HG03159 (cell line): ENCODE results near the gene KBTBD13.
"Not testable (repeated sequence)": the region's sequence is repeated elsewhere in the genome, so short reads cannot be mapped to it uniquely, and the experiment has no call there.

Experiments
- ATAC-seq: cut with Tn5 transposase; IDR thresholded peaks from one replicate; pipeline ENCODE4 v1.9.1; 2021; ENCODE audit warnings: mild to moderate bottlenecking, moderate library complexity; ENCODE audit not compliant: unreplicated experiment

Gene KBTBD13

DNA sequence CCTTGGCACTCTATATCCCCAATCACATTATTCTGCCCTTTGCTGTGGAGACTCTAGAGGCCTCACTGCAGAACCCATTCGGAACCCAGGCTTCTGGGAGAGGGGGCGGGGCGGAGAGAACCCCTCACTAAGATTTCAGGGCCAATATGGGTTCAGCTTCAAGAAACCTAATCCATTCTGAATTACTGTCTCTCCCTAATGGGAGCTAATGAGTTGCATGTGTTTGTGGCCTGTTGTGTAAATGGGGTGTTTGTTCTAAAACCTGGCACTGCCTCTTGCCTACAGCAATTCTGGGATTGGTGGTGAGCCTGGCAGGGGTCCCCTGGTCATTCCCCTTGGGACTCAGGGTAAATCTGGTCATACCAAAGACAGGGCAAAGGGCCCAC lies 8.2 kb upstream of the KBTBD13 start:
- ATAC-seq, result no peak

DNA sequence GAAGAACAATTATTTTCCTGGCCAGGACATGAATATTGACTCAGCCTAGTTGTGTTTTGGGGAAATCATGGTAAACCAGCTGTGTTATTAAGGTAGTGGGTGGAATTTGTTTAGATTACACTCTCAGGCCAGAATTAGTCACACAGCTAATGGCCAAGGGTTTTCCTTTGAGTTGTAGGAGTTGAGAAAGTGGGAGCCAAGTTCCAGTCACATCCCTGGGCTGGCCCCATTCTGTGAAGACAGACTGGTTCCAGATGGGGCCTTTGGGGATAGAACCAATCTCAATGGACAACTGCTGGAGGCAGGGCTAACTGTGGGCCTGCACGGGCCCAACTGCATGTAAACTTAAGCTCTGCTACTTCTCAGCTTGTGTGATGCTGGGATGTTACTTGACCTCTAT lies 7.4 kb upstream of the KBTBD13 start:
- no peak for ATAC-seq

DNA sequence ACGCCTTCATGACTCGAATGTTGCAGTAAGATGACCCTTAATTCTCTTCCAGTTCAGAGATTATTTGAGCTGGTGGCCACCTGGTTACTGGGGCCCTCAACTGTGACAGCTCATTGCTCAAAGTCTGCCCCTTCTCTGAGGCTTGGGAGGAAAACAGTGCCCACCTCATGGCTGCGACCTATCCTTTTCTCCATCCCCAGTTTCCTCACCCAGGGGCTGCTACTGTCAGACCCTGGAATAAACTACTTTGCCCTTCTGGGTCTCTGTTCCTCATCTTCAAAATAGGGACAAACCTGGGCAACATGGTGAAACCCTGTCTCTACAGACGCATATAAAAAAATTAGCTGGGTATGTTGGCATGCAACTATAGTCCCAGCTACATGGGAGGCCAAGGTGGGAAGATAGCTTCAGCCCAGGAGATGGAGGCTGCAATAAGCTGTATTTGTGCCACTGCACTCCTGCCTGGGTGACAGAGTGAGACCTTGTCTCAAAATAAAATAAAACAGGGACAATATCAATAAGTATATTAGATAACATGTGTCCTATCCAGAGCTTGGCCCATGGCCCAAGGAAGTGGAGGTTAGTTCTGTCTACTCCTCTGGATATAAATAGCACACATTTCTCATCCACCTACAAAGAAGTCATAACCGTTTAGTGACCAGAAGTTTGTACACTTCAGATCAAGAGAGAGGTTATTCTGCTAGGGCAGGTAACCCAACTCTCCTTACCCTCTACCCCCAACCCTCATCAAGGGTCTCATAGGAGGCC lies 6.6 kb upstream of the KBTBD13 start:
- no peak for ATAC-seq

DNA sequence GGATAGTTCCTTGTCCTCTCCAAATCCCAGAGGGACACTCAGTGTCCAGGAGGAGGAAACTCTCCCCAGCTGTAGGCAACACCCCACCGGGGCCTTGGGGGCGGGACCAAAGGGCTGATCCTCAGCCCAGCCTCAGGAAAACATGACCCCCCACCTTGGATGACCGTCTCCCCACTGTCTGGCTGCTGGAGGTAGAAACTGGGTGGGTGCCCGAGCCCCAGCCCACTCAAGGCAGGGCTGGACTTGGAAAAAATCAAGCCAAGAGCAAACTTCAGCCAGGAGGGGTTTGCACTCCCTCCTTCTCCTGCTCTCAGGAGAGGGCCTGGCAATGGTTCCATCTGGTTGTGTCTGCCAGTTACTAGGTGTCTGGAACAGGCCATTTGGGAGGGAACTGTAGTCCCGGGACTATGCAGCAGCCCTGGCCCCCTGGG lies 5.2 kb upstream of the KBTBD13 start:
- ATAC-seq, result no peak

DNA sequence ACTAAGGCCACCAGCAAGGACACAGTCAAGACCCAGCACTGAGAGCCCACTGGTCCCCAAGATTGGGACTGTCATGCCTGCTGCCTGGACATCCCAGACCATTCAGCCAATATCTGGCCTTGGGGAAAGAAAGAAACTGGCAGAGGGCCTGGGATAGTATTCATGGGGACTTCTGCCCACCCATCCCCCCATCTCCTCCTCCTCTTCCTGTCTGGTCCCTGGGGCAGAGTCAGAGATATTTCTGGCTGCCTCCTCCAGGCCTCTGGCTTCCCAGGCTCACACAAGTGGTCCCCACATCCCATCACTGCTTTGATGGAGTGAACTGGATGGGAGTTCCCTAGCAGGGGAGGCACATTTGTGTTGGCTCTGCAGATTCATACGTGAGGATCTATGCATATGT lies 4.5 kb upstream of the KBTBD13 start:
- ATAC-seq, result no peak

DNA sequence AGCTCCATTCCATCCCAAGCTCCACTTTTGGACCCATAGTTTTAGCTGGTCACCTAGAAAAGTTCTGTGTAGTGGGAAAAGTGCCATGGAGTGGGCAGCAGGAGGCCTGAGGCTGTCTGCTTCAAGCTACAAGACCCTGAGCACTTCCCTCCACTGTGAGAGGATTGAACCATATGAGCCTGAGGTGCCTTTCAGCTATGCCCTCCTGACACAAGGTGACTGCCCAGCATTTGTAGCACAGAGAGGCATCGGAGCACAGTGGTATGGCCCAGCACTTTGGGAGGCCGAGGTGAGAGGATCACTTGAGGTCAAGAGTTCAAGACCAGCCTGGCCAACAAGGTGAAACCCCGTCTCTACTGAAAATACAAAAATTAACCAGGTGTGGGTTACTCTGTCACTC lies 3.9 kb upstream of the KBTBD13 start:
- no peak for ATAC-seq

DNA sequence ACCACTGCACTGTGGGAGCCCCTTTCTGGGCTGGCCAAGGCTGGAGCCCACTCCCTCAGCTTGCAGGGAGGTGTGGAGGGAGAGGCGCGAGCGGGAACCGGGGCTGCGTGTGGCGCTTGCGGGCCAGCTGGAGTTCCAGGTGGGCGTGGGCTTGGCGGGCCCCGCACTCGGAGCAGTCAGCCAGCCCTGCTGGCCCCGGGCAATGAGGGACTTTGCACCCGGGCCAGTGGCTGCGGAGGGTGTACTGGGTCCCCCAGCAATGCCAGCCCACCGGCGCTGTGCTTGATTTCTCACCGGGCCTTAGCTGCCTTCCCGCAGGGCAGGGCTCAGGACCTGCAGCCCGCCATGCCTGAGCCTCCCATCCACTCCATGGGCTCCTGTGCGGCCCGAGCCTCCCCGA lies 1.6 kb upstream of the KBTBD13 start:
- not testable (repeated sequence) for ATAC-seq

DNA sequence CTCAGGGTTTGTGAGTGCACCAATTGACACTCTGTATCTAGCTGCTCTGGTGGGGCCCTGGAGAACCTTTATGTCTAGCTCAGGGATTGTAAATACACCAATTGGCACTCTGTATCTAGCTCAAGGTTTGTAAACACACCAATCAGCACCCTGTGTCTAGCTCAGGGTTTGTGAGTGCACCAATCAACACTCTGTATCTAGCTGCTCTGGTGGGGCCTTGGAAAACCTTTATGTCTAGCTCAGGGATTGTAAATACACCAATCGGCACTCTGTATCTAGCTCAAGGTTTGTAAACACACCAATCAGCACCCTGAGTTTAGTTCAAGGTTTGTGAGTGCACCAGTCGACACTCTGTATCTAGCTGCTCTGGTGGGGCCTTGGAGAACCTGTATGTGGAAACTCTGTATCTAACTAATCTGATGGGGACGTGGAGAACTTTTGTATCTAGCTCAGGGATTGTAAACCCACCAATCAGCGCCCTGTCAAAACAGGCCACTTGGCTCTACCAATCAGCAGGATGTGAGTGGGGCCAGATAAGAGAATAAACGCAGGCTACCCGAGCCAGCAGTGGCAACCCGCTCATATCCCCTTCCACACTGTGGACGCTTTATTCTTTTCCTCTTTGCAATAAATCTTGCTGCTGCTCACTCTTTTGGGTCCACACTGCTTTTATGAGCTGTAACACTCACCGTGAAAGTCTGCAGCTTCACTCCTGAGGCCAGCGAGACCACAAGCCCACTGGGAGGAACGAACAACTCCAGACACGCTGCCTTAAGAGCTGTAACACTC lies 745 bp upstream of the KBTBD13 start:
- ATAC-seq, result not testable (repeated sequence)

DNA sequence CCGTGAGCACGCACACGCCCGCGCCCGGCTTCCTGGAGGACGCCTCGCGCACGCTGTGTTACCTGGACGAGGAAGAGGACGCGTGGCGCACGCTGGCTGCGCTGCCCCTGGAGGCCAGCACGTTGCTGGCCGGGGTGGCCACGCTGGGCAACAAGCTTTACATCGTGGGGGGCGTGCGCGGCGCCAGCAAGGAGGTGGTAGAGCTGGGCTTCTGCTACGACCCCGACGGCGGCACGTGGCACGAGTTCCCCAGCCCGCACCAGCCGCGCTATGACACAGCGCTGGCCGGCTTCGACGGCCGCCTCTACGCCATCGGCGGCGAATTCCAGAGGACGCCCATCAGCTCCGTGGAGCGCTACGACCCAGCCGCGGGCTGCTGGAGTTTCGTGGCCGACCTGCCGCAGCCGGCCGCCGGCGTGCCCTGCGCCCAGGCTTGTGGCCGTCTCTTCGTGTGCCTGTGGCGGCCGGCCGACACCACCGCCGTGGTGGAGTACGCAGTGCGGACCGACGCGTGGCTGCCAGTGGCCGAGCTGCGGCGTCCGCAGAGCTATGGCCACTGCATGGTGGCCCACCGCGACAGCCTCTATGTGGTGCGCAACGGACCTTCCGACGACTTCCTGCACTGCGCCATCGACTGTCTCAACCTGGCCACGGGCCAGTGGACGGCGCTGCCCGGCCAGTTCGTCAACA lies 890 bp downstream of the KBTBD13 start:
- ATAC-seq, result no peak

DNA sequence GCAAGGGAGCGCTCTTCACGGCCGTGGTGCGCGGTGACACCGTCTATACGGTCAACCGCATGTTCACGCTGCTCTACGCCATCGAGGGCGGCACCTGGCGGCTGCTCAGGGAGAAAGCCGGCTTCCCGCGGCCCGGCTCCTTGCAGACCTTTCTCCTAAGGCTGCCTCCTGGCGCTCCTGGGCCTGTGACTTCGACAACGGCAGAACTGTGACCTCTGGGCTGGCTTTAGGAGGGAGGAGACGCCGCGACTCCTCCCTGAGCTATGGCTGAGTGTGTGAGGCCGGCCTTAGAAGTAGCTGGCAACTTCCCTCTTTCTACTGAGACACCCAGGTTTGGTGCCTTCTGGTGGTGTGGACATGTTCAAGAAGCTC lies 1.4 kb downstream of the KBTBD13 start:
- ATAC-seq, result no peak

DNA sequence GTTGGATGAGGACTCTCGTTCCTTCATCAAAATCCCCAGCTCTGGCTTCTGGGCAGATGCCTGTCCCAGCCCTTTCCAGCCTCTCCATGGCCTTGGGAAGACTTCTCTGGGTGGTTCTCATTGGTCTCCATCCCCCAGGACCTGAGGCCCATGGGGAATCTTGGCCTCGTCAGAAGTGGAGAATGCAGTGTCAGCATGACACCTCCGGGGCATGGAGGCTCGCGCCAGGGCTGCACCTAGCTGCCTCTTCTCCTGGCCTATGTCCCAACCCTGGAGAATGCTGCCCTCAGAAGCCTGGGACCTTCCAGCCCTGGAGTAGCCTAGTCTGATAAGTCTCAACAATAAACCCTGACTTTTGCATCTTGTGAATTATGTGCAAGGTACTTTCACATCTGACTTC lies 3.0 kb downstream of the KBTBD13 start:
- ATAC-seq, result no peak

DNA sequence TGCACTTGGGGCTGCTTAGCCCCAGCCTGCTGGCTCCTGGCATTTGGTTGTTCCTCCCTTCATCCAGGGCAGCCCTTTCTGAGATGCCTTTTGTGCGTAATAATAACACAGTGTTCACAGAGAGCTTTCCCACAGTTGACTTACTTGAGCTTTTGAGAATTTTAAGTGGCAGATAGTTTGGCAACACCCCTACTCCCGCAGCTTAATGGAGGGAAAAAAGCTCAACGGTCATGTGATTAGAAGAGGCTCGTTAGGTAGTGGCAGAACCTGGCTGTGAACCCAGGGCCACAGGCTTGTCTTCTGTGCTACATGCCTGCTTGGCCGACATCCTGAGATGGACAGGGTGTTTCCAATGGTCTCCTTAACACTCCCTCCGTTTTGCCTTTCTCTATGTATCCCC lies 4.7 kb downstream of the KBTBD13 start:
- ATAC-seq, result no peak

DNA sequence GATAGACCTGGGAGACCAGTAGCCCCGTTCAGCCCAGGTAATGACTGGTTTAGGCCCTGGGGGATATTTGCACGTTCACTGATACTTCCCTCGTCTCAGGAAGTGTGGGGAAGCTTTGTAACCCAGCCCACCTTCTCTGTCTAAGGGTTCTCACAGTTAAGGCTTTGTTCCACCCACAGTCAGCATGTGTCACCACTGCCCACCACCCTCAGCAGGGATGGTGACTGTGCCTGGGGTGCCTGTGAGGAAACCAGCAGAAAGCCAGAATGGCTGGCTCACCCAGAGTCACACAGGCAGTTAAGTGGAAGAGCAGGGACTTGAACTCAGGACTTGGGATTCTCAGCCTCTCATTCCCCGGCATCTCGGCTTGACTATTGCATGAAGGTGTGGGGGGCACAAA lies 5.2 kb downstream of the KBTBD13 start:
- ATAC-seq, result no peak

DNA sequence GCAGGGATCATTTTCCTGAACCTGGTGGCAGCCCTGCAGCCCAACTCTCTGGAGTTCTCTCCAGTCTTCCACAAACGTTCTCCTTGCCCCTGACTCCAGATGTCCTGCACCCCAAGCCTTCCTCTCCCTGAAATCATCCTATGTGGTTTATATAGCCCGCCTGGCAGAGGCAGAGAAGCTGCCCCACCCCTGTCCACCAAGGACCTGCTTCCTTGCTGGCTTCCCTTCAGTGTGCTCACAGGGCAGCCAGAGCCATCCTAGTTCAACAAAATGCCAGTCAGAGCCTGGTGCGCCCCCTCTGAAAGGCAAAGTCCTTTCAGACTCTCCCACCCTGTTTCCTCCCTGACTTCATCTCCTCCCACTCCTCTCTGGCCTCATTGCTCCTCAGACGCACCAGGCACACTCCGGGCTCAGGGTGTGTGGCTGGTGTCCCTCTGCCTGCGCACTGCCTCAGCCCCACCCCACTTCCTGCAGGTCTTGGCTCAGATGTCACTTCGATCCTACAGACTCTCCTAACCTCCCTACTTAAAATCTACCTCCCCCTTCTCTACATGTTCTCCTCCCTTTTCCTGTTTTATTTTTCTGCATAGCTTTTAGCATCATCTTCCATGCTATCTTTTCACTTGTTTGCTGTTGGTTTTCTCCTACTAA lies 5.9 kb downstream of the KBTBD13 start:
- no peak for ATAC-seq

DNA sequence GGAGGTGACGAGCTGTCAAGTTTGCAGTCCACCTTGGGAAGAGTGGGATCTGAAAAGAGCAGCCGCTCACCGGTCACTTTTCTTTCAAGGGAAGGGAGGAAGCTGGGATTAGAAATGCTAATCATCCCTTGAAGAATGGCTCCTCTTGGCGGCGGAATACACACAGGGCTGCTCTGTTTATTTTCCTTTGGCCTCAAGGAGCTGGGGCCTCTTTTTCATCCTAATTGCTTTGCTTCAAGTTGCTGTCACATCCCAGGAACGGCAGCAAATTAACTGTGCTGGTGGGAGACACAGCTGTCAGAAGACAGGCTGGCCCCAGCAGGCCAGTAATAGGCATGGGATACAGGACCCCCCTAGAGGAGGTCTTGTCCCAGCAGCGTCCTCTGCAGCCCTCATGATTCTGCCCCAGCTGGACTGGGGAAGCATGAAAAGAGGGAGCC lies 6.7 kb downstream of the KBTBD13 start:
- no peak for ATAC-seq

DNA sequence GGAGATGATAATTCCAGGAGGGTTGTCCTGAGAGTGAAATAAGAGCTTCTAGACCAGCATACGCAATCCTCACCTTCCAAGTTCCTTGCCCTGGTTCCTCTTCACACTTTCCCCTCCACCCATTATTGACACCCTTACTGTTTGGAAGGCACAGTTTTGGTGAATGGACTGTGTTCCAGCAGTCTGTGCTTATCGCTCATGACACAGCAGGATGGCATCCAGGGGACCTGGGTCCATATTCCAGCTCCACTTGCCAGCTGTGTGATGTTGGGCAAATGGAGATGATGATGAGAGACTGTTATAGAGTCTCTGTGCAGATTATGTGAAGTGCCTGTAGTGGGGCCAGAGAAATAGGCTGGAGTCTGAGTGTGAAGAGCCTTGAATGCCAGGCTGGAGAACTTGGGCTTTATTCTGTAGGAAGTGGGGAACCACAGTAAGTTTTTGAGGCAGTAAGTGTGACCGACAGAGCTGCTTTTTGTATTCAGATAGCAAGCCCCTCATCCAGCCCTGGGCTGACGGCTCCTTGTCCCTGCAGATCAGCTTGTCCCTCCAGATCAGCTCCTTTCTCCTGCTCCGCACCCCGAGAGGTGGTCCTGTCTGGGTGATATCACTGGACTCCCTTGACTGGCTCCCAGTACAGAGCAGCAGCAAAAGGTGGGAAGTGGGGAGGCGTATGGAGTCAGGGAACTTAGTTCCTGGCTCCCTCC lies 8.1 kb downstream of the KBTBD13 start:
- no peak for ATAC-seq

DNA sequence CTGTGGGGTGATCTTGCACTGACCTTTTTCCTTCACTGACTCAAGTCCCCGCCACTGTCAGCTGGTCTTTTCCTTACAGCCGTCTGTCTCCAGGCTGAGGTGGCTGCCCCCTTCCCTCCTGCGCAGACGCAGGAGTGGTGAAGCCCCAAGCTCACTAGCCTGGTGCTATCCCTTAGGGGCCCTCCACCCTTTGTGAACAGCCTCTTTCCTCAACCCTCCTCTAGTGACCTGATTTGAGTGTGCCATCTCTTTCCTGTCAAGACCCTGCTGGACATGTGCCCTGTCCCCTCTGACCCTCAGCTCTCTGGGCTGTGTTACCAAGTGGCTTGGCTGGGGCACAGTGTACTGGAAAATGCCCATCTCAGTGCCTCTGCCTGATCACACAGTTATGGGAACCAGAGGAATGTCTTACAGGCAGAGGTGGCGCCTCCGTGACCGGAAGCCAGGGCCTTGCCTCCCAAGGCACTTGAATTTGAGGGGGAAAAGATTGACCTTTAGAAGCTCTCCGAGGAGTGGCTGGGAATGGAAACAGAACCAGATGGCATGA lies 8.7 kb downstream of the KBTBD13 start:
- no peak for ATAC-seq

DNA sequence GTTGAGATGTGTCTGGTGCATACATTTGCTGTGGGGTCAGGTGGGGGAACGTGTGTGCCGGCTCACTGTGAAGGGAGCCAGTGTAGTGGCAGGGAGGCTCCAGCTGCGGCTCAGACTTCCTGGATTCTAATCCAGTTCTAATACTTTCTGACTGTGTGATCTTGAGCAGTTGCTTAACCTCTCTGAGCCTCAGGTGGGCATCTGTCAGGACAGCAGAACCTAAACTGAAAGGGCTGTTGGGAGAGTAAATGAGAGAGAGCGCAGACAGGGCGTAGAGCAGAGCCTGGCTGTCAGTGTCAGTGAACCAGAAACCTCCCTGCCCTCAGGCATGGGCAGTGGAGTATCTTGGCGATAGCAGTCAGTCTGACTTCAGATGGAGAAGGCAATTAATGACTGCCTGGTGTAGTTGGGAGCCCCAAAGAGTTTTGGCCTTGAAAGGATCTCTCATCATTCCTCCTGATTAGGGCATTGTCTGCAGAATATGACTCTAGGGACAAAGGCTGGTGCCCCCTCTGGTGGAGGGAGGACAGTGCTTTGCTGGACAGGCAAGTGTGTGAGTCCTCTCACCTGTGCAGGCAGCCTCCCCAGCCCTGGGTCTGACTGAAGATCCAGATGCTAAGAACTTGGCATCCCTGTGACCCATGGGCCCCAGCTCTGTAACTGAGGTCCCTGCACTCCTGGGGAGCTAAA lies 9.6 kb downstream of the KBTBD13 start:
- no peak for ATAC-seq

DNA sequence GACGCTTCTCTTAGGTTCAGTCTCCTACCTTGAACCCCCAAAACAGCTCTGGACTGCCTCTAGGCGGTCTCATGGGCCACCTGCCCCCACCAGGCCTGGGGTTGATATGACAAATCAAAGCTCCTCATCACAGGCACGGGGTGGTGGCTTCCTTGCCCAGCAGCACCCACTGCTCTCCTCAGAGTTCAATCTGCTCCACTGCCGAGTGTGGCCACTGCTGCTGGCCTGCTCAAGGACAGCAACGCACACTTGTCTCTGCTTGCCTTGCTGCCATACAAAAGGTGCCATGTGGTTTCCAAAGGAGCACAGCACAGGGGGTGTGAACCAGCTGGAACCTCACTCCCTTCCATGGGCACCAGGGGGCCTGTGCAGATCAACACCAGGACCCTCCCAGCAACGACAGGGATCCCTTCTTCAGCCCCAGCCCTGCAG lies 10.2 kb downstream of the KBTBD13 start:
- ATAC-seq, result no peak

DNA sequence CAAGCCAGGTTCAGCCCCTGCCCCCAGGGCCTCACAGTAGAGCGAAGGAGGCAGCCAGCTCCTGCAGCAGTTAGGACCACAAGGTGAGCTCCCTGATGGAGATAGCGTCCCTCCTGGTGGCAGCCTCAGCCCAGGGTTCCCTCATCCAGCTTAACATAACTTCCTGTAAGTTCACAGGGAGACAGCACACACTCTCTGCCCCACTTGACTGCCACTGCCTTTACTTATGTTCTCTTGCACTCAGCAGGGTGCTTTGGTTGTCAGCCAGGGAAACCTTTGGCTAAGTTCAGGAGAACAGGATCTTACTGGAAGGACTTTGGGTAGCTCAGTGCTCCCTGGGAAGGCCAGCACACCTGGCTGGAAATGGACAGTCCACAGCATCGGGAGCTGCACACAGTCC lies 10.9 kb downstream of the KBTBD13 start:
- ATAC-seq, result no peak
